PC-3 (cell line): ENCODE measurements around the gene MRPL48. TPM values are rescaled to one million over a fixed set of nuclear protein-coding genes. Genes with fewer than 3 reads are reported as not detected.

Experiments used
- ATAC-seq: fragments of 200-7000 bp; cut with Tn5 transposase; 2 replicates; pipeline ENCODE4 v1.9.1; 2020; ENCODE audit warnings: mild to moderate bottlenecking, moderate library complexity
- BruUV-seq: library from RNA; stranded (reverse); fragments of 400-500 nt; replicated peaks from 2 replicates; lab custom pipeline; 2021; lab: Mats Ljungman, UMichigan
- CTCF ChIA-PET: fragments of 300-600 bp; sonication (Branson Sonifier 250); formaldehyde crosslinking; loops from one replicate; lab custom pipeline; 2022; ENCODE audit warnings: antibody characterized with exemption; lab: Charles Lee
- POLR2A ChIA-PET: fragments of 300-600 bp; sonication (Branson Sonifier 250); formaldehyde crosslinking; loops from one replicate; lab custom pipeline; 2022; ENCODE audit warnings: antibody characterized with exemption; ENCODE audit not compliant: unreplicated experiment; lab: Charles Lee
- DNase-seq: peaks from one replicate; pipeline ENCODE4 v3.0.0-alpha.2; 2015
- H2AFZ ChIP-seq: fragments of 300-600 bp; sonication (generic); 2 replicates; pipeline ENCODE4 v1.6.0; 2016; ENCODE audit warnings: antibody characterized with exemption, low read length
- H3F3A ChIP-seq: fragments of 300-600 bp; sonication (generic); one replicate; pipeline ENCODE4 v1.6.0; 2017; ENCODE audit warnings: antibody characterized with exemption, low read length, control low read depth, mild to moderate bottlenecking; ENCODE audit not compliant: unreplicated experiment
- H3K27ac ChIP-seq: fragments of 300-600 bp; sonication (generic); 2 replicates; pipeline ENCODE4 v1.5.1; 2016; ENCODE audit warnings: mild to moderate bottlenecking, low read length
- H3K27me3 ChIP-seq: fragments of 300-600 bp; sonication (generic); 2 replicates; pipeline ENCODE4 v1.6.1; 2016; ENCODE audit warnings: low read length, mixed read lengths
- H3K36me3 ChIP-seq: fragments of 300-600 bp; sonication (generic); 2 replicates; pipeline ENCODE4 v1.6.1; 2016; ENCODE audit warnings: low read depth, mixed run types, low read length, mixed read lengths
- H3K4me1 ChIP-seq: fragments of 300-600 bp; sonication (generic); 2 replicates; pipeline ENCODE4 v1.5.1; 2016; ENCODE audit warnings: low read length; ENCODE audit not compliant: insufficient read depth
- H3K4me2 ChIP-seq: fragments of 300-600 bp; sonication (generic); 2 replicates; pipeline ENCODE4 v1.6.0; 2016; ENCODE audit warnings: low read length
- H3K4me3 ChIP-seq: fragments of 300-600 bp; sonication (generic); 2 replicates; pipeline ENCODE4 v1.5.1; 2016; ENCODE audit warnings: mild to moderate bottlenecking, low read length, mixed read lengths
- H3K79me2 ChIP-seq: fragments of 300-600 bp; sonication (generic); 2 replicates; pipeline ENCODE4 v1.6.1; 2017; ENCODE audit warnings: low read length, mixed read lengths
- H3K9ac ChIP-seq: fragments of 300-600 bp; sonication (generic); 2 replicates; pipeline ENCODE4 v1.6.0; 2016; ENCODE audit warnings: mild to moderate bottlenecking, low read length
- H3K9me2 ChIP-seq: fragments of 300-600 bp; sonication (generic); replicated peaks from 2 replicates; pipeline ENCODE4 v1.6.1; 2016; ENCODE audit warnings: mixed run types, low read length, mixed read lengths
- H3K9me3 ChIP-seq: fragments of 300-600 bp; sonication (generic); 2 replicates; pipeline ENCODE4 v1.6.1; 2016; ENCODE audit warnings: low read length, mixed read lengths
- H4K20me1 ChIP-seq: fragments of 300-600 bp; sonication (generic); 2 replicates; pipeline ENCODE4 v1.6.1; 2016; ENCODE audit warnings: low read length, mixed read lengths
- CTCF ChIP-seq: fragments of 300-600 bp; sonication (generic); conservative IDR thresholded peaks from 2 replicates; pipeline ENCODE4 v1.5.1; 2017; ENCODE audit warnings: antibody characterized with exemption, low read depth, mild to moderate bottlenecking, low read length
- EZH2 ChIP-seq: fragments of 300-600 bp; sonication (generic); IDR thresholded peaks from one replicate; pipeline ENCODE4 v1.6.1; 2017; ENCODE audit warnings: antibody characterized with exemption, mild to moderate bottlenecking, low read length; ENCODE audit not compliant: unreplicated experiment
- EZH2phosphoT487 ChIP-seq: fragments of 300-600 bp; sonication (generic); IDR thresholded peaks from 2 replicates; pipeline ENCODE4 v1.6.1; 2018; ENCODE audit warnings: mild to moderate bottlenecking, antibody characterized with exemption, low read length, borderline replicate concordance
- intact Hi-C: fragments of 100-400 bp; cut with micrococcal nuclease; formaldehyde crosslinking; loops from 2 replicates; pipeline ENCODE4 v1.9.0; 2023
- total RNA-seq: library from RNA; depleted of rRNA; stranded (reverse); fragments of >200 nt; gene quantifications from 2 replicates; pipeline ENCODE4 v1.2.3, GENCODE V29; 2014

MRPL48 gene
- total RNA-seq, 1 experiment from 2014 or later = 80.8 TPM

DNA sequence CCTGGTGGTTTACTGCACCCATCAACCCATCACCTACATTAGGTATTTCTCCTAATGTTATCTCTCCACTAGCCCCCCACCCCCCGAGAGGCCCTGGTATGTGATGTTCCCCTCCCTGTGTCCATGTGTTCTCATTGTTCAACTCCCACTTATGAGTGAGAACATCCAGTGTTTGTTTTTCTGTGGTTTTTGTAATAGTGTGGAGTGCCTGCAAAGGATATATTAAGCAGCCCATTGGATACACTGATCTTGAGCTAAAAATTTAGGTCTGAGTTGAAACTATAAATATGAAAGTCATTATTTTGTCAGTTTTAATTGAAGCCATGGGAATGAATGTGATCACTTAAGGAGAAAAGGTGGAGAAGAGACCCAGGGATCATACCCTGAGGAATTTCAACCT lies 23.0 kb downstream of the MRPL48 start:
- Histone ChIP-seq H3K36me3 (peaks cover 3% of the 10 kb centered on the region; the same call in 1 of the 2 replicates), H3K4me3 (no peak overlapping the region), H3K27me3 (no peaks in the 10 kb centered on the region), H3K27ac (no peak overlapping the region), H3K9me3 (no peaks in the 10 kb centered on the region), H4K20me1 (no peaks in the 10 kb centered on the region), H3F3A (no peaks in the 10 kb centered on the region), H3K9me2 (no peaks in the 10 kb centered on the region), H3K79me2 (no peaks in the 10 kb centered on the region), H3K9ac (no peak overlapping the region), H3K4me1 (no peaks in the 10 kb centered on the region), H3K4me2 (no peak overlapping the region), H2AFZ (no peak overlapping the region)
- BruUV-seq = no TSS peak
- ATAC-seq = no peak
- CTCF ChIA-PET = interaction anchor here (0.5 to 0.7 kb wide), 2 partner anchors 106 to 174 kb away, joined by 4 to 5 read pairs; no protein-coding TSS in a partner anchor
- no peak for TF ChIP-seq CTCF
- TF ChIP-seq EZH2phosphoT487 = no peak
- TF ChIP-seq EZH2 = no peak
- POLR2A ChIA-PET = interaction anchor here (0.6 to 0.7 kb wide), 2 partner anchors 50 to 244 kb away, joined by 8 to 18 read pairs; partner anchors contain the start of gene RAB6A
- intact Hi-C loops = no loop called here
- DNase-seq = no peak

- Histone ChIP-seq H3K36me3 (peaks cover 3% of the 10 kb centered on the region; the same call in 1 of the 2 replicates), H3K4me3 (no peak overlapping the region), H3K9me3 (no peaks in the 10 kb centered on the region), H3K27me3 (no peaks in the 10 kb centered on the region), H3K4me2 (no peak overlapping the region), H3K4me1 (no peaks in the 10 kb centered on the region), H3K27ac (no peak overlapping the region), H3F3A (no peaks in the 10 kb centered on the region), H2AFZ (no peak overlapping the region), H3K9ac (no peak overlapping the region), H3K9me2 (no peaks in the 10 kb centered on the region), H4K20me1 (no peaks in the 10 kb centered on the region), H3K79me2 (no peaks in the 10 kb centered on the region)
- intact Hi-C loops = no loop called here
- ATAC-seq = no peak
- no TSS peak for BruUV-seq
- ChIA-PET POLR2A (no interaction called here), CTCF (no interaction called here)
- DNase-seq = no peak
- TF ChIP-seq CTCF (no peak), EZH2 (no peak), EZH2phosphoT487 (no peak)
These were observed 24.6 kb downstream of the MRPL48 start for GRCh38 chr11:73812234-73812633.

DNA sequence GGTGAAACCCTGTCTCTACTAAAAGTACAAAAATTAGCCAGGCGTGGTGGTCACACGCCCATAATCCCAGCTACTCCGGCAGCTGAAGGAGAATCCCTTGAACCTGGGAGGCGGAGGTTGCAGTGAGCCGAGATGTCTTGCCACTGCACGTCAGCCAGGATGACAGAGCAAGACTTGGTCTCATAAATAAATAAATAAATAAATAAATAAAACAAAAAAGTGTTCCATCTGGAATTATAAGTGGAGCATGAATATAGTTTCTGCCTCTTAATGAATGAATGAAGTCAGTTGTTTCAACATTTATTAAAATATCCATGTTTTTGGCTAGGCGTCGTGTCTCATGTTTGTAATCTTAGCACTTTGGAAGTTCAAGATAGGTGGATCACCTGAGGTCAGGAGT lies 27.1 kb downstream of the MRPL48 start:
- POLR2A ChIA-PET = no interaction called here
- no peak for ATAC-seq
- no peaks in the 10 kb centered on the region for H3K27me3 ChIP-seq
- no peak overlapping the region for H3K27ac ChIP-seq
- H3K36me3 ChIP-seq = no peaks in the 10 kb centered on the region
- no peaks in the 10 kb centered on the region for H3K4me1 ChIP-seq
- H3K9ac ChIP-seq = no peak overlapping the region
- H3K9me3 ChIP-seq = no peaks in the 10 kb centered on the region
- no TSS peak for BruUV-seq
- no peaks in the 10 kb centered on the region for H3F3A ChIP-seq
- intact Hi-C loops = no loop called here
- H3K4me2 ChIP-seq = no peak overlapping the region
- no peak overlapping the region for H3K4me3 ChIP-seq
- no peaks in the 10 kb centered on the region for H3K79me2 ChIP-seq
- DNase-seq = no peak
- H4K20me1 ChIP-seq = no peaks in the 10 kb centered on the region
- TF ChIP-seq EZH2phosphoT487 (no peak), CTCF (no peak), EZH2 (no peak)
- H2AFZ ChIP-seq = no peak overlapping the region
- CTCF ChIA-PET = no interaction called here
- H3K9me2 ChIP-seq = no peaks in the 10 kb centered on the region
